ENCODE measurements around the gene UTP4.
A peak's percentile ranks its signal among the peaks of the same experiment; 100 is the strongest.
"Not testable (repeated sequence)": the region's sequence is repeated elsewhere in the genome, so short reads cannot be mapped to it uniquely, and the experiment has no call there.

UTP4 gene

DNA sequence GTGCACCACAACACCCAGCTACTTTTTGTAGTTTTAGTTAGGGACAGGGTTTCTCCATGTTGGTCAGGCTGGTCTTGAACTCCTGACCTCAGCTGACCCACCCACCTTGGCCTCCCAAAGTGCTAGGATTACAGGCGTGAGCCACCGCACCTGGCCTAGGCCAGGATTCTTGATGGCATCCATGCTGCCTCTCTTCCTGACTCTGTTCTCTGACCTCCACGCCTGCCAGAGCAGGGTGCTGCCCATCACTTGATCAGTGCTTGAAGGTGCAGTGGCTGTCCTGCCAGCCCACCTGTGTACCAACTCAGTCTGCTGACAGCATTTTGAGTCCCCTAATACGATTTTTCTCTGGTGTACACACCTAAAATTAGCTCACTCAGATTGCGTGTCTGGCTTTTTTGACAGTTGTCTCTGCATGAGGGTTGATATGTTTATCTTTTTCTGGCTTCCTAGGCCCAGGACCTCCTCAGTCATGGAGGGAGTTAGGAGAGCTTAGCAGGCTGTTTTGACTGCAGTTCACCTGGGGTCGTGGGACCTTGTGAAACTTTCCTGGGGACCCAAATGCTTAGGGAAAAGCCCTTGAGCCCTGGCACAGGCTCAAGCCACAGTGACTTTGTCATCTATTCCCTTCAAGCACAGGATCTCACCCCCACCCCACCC, 21.1 kb upstream of the UTP4 start:
- DNase-seq = no peak

DNA sequence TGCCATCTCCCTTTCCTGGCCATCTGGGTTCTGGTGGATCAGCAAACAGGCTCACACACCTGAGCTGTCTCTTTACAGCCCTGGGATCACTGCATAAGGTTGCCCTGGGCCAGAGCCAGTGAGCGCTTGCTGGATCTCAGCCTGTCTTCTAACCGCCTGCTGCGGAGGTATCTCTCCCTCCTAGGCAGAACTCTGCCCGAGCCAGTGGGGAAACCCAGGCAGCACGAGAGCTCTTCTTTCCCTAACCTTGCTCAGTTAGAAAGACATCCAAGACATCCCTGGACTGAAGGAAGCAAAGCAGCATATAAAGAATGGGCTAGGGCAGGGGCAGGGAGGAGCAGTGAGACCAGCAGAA, 20.6 kb upstream of the UTP4 start:
- no peak for DNase-seq

DNA sequence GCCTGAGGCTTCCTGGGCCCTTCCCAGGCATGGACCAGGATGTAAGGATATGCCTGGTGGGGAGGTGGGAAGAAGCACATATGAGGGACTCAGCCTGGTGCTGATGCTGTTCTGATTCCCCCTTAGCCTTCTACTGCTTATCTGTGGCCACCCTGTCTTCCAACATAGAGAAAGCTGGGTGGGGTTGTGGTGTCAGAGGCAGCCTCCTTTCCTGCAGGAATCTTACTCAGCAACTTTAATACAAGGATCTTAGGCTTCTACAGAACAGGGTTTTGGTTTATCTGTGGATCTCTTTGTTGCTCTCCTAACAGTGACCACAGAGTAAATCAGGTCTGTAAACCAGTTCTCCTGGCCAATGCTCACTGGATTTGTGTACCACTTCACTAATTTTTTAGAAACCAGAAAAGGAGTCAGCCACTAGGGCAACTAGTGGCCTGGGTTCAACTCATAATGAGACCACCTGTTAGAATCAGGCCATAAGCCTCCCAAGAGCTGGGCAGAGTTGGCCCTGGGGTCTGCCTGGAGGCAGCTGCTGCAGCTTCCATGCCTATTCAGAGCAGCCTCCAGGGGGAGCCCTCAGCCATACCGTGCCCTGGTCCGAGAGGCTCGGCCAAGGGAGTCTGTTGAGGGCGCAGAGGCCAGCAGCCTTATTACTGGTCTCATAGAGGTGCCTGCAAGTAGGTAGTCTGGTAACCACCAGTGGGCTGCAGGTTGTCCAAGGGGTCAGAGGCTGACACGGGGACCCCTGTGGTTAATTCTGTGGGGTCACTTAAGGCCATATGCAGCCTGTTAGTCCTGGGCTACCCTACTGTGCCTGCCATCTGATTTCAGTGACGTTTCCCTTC, 19.9 kb upstream of the UTP4 start:
- peak; percentile 80 for DNase-seq

DNA sequence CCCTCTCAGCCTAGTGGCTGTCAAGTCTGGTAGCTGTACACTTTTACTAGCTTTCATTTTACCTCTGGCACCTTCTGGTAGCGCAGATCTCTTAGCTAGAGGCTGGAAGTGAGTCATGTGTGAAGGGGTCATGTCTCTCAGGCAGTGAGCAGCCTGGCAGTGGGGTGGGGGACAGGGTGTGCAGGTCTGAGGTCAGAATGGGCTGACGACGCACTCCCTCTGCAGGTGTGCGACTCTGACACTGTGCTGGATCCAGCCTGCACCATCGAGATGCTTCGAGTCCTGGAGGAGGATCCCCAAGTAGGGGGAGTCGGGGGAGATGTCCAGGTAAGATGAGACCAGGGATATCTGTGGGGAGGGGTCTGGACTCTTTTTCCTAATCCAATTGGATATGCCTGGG, 19.2 kb upstream of the UTP4 start:
- no peak for DNase-seq

DNA sequence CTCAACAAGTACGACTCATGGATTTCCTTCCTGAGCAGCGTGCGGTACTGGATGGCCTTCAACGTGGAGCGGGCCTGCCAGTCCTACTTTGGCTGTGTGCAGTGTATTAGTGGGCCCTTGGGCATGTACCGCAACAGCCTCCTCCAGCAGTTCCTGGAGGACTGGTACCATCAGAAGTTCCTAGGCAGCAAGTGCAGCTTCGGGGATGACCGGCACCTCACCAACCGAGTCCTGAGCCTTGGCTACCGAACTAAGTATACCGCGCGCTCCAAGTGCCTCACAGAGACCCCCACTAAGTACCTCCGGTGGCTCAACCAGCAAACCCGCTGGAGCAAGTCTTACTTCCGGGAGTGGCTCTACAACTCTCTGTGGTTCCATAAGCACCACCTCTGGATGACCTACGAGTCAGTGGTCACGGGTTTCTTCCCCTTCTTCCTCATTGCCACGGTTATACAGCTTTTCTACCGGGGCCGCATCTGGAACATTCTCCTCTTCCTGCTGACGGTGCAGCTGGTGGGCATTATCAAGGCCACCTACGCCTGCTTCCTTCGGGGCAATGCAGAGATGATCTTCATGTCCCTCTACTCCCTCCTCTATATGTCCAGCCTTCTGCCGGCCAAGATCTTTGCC, 18.0 kb upstream of the UTP4 start:
- no peak for DNase-seq

DNA sequence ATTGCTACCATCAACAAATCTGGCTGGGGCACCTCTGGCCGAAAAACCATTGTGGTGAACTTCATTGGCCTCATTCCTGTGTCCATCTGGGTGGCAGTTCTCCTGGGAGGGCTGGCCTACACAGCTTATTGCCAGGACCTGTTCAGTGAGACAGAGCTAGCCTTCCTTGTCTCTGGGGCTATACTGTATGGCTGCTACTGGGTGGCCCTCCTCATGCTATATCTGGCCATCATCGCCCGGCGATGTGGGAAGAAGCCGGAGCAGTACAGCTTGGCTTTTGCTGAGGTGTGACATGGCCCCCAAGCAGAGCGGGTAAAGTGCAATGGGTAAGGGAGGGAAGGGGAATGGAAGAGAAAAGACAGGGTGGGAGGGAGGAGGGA, 17.5 kb upstream of the UTP4 start:
- DNase-seq = no peak

DNA sequence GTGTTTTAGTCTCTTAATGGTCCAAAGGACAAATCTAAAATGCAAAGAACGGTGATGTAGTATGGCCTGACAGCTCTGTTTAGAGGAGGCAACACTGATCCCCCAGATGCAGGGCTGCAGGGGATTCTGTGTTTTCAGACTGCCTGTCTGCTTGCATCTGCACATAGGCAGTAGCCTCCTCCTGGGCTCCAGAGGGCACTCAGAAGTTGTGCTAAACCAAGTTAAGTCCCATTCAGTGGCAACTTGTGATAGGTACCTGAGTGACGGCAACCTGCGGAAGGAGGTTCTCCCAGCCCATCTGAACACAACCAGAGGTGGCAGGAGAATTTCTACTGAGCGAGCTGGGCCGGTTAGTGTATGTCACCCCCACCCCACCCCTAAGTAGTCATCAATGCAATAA, 17.1 kb upstream of the UTP4 start:
- no peak for DNase-seq

DNA sequence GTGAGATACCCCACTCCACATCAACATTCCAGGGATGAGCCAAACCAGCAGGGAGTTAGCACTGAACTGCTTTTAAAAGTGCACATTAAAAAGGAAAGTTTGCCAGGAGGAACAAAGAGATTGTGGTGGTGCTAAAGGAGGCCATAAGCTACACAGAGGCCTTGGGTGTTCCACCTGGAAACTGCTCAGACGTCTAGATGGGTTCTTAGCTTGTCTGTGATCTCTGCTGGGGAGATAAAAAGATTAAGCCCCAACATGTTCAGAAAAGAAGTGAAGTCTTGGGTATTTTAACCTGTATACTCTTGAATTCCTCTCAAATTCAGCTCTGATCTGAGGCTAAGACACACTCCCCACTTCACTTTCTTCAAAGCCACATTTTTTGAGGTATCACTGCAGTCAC, 16.6 kb upstream of the UTP4 start:
- DNase-seq = no peak

DNA sequence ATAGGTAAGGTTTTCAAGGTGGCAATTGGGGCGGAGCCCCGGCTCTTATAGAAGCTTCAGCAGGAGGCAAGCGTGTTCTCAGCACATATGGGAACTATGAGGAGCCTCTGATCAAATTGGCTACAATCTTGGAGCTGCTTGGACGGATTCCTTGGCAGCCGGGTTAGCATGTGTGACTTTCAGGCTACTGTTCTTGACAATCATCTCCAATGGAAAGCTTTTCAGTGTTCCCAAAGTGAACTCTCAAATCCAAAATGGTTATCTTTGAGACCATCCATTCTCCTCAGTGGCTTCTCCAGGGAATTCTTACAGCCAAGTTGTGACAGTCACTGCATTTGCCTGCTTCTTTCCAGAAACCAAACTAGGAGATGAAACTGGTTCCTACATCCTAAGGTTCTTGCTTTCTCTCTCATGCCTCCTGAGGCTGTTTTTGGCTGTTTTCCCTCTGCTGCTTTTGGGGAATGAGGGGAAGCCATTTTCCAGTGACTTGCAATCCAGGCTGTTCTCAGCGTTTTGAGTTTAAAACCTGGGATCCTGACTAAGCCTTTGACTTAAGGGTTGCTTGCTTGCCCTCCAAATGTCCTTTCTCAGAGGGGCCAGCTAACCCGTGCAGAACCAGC, 16.1 kb upstream of the UTP4 start:
- DNase-seq = no peak

DNA sequence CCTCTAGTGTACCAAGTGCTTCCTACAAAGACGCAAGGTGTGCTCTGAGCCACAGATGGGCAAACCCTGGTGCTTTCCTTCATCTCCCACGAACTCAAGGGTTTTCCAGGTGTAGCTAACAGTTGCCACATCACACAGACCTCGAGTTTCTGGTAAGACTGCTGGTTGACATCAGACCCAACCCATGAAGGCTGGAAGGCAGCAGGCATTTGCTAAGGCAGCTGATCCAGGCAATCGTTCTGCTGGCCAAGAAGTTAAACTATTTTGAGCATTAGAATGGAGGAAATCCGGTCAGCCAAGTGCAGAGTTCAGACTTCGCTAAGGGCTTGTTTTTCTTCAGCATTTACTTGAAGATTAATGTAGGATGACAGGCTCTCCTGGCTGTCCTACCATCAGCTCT, 15.5 kb upstream of the UTP4 start:
- DNase-seq = no peak

DNA sequence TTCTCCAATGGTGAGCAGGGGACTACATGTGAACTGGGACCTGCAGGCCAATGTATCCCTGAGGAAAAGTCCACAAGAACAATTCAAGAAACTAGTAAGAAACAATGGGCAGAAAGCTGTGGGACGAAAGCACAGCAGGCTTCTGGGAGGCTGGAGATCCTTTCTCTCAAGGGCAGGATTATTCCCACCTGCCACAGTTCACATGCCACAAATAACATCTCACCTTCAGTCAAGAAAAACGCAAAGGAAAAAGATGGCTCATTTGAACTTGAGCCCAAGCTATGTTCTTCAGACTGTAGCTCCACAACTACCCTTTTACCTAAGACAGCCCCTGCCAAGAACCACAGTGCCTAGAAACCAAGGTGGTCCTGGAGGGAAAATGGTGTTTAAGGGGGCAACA, 14.0 kb upstream of the UTP4 start:
- no peak for DNase-seq

DNA sequence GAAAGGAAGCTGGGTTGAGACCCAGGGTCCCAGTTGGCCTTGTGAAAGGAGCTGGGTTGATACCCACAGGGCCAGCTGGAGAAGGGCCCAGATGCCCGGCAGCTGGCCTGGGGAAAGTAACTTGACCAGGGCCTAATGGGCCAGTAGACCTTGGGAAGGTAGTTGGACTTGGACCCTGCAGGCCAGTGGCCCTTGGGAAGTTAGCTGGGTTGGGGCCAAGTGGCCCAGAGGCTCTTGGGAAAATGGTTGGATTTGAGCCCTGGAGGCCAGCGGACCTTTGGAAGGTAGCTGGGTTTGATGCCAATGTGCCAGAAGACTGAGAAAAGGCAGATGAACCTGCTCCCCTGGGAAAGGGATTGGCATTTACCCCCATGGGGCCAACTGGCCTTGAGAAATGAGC, 13.5 kb upstream of the UTP4 start:
- no peak for DNase-seq

DNA sequence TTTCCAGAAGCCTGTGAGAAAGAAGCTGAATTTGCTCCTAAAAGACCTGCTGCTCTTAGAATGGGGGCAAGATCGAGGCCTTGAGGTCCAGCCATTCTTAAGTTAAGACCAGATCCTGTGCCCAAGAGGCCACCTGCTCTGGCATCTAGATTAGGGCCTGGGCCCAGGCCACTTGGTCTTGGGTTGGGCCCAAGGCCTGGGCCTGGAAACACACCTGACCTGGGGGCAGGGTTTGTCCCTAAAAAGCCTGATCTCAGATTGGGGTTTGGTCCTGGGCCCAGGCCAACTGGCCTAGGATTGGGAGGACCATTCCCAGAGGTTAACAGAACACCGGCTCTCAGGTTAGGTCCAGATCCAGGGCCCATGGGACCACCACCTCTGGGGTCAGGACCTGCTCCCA, 12.9 kb upstream of the UTP4 start:
- no peak for DNase-seq

DNA sequence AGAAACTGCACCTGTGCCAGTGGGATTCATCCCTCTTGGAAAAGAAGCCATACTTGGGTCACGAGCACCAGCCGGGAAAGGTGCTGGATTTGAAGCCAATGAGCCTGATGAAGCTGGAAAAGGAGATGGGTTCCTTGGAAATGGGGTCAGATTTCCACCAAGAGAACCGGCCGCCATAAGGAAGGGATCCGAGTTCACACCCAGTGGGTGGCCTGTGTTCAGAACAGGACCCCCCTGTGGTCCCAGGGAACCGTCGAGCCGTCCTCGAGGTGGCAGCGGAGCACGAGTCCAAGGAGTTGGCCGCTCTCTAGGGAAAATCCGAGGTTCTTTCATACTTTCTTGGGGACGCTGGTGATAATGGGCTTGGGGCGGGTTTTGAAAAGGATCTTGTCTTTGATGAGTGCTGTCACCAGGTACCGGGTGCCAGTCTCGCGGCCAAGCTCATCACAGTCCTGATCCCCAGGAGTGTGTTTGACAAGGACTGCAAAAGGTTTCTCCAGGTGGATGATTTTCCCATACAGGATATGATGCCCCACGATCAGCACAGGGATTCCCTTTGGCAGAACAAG, 12.3 kb upstream of the UTP4 start:
- no peak for DNase-seq

DNA sequence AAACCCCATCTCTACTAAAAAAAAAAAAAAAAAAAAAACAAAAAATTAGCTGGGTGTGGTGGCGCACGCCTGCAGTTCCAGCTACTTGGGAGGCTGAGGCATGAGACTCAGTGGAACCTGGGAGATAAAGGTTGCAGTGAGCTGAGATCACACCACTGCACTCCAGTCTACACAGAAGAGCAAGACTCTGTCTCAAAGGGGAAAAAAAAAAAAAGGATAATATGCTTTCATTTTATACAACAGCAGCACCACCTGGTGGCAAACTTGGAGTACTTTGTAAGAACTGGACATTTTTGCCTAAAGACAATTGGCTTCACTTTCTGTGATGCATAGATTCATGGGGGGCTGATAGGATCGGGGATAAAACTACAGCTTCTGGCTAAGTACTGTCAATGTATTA, 8.5 kb upstream of the UTP4 start:
- DNase-seq = peak; percentile 69

DNA sequence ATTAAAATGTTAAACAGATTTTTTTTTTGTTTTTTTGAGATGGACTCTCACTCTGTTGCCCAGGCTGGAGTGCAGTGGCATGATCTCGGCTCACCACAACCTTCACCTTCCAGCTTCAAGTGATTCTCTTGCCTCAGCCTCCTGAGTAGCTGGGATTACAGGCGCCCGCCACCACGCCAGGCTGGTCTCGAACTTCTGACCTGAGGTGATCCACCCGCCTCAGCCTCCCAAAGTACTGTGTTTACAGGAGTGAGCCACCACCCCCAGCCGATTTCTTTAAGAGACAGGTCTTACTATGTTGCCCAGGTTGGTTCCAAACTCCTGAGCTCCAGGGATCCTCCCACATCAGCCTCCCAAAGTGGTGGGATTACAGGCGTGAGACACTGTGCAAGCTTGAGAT, 8.0 kb upstream of the UTP4 start:
- DNase-seq = not testable (repeated sequence)

DNA sequence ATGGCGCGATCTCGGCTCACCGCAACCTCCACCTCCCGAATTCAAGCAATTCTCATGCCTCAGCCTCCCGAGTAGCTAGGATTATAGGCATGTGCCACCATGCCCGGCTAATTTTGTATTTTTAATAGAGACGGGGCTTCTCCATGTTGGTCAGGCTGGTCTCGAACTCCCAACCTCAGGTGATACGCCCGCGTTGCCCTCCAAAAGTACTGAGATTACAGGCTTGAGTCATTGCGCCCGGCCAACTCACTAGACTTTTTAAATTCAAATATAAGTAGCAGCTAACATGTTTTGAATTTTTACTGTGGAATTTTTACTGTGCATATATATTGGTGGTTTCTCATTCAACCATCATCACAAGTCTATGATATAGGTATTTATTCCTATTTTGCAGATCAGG, 7.5 kb upstream of the UTP4 start:
- not testable (repeated sequence) for DNase-seq

DNA sequence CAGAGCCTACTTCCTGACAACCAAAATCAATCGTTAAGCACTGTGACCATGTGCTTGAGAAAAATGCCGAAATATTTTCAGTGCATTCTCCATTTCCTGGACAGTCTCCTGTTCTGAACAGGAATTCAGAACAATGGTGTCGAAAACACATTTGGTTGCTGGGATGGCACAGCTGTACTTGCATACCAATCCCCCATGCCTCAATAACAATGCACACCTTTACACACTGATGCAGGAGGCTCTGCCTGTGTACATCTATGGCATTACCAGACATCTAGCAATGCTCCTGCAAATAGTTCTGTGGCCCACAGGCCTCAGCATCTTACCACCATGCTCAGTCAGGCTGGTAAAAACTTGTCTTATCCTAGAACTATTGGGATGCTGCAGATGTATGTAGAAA, 6.2 kb upstream of the UTP4 start:
- no peak for DNase-seq

DNA sequence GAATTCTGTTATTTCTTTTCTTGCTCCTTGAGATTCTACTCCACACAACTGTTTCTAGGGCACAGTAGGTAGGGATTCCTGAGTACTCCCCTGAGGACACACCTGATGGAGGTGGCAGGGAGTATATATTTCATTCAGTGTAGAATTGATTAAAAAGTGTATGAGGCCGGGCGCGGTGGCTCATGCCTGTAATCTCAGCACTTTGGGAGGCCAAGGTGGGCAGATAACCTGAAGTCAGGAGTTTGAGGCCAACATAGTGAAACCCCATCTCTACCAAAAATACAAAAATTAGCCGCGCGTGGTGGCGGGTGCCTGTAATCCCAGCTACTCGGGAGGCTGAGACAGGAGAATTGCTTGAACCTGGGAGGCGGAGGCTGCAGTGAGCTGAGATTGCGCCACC, 5.6 kb upstream of the UTP4 start:
- DNase-seq = not testable (repeated sequence)

DNA sequence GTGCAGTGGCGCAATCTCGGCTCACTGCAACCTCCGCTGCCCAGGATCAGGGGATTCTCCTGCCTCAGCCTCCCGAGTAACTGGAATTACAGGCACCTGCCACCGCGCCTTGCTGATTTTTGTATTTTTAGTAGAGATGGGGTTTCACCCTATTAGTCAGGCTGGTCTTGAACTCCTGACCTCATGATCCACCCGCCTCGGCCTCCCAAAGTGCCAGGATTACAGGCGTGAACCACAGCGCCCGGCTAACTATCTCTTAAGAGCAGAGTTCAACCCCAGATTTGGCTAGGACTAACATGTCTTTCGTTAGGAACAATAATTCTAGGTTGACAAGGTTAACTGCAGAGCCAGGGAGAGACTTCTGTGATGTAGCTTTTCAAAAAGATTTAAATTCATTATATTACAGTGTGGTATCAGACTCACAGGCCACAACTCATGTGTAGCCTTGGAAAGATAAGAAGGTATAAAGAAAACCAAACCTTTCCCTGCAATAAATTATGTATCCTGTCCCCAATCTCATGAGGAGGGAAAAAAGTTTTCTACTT, 4.4 kb upstream of the UTP4 start:
- DNase-seq = no peak

DNA sequence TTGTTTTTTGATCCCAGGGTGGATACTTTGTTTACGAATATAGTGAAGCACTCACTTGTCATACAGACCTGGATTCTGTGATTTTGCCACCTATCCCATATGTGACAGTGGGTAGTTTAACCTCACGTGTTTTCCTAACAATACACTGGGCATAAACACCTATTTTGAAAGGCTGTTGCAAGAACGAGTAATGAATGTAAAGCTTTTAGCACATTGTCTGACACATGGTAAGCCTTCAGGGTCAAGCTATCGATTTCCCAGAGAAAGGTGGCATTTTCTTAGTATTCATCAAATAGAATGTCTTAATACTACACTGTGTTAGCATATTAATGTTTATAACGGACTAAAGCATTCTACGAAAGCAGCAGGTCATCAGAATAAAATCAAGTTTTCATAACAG, 2.0 kb upstream of the UTP4 start:
- DNase-seq = no peak

DNA sequence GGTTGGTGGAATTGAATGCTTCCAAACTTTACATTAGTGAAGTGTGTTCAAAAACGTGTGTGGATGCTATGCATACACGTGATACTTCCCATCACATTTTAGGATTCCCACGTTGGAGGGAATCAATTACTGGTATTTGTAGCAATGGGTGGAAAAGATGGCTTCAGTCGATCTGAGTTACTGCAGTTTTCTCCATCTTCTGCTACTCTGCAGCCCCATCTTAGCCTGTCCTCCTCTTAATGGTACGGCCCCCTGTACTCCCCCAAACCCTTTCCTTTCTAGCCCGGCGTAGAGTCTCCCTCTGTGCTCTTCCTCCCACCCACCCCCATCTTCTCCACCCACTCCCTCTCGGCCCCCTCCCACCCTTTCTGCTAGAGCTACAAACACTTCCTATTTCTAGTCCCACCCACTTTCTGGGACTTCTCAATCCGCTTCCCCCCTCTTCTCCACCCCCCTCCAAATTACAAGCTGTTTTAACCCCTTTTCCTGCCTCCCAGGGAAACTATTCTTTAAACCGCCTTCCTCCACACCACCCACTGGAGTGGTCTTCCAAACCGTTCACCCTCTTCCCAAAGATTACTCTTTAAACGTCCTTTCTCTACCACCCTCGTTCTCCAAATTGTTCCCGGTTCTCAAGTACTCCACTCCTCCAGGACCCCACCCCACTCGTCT, 1.1 kb upstream of the UTP4 start:
- DNase-seq = no peak

All from stimulated activated CD8-positive, alpha-beta memory T cell treated with anti-CD3 and anti-CD28 coated beads, Interleukin-4, amount 100 ng/mL, for 48 hours (primary cell).